Thyroid gland (tissue), 4 donors: Measurements from ENCODE around the gene TSPAN33. TPM values are rescaled to one million over a fixed set of nuclear protein-coding genes. Genes with fewer than 3 reads are reported as not detected.

Experiments used
- DNase-seq, 2 donors: peaks; one replicate each; pipeline ENCODE4 v3.0.0-alpha.2; 2019
- H3K27ac ChIP-seq, 3 donors: fragments of 200-600 bp; sonication (generic); 1 replicate in 2 of 3; 2 replicates in 1 of 3; pipeline ENCODE4 v1.5.1; 2016 to 2019; ENCODE audit warnings: mild to moderate bottlenecking in 1 of 3, moderate library complexity in 1 of 3
- H3K27me3 ChIP-seq: fragments of 200-600 bp; sonication (generic); one replicate; pipeline ENCODE4 v1.5.1; 2019
- H3K36me3 ChIP-seq, 2 donors: fragments of 200-600 bp; sonication (generic); one replicate each; pipeline ENCODE4 v1.5.1; 2016 to 2019
- H3K4me1 ChIP-seq, 2 donors: fragments of 200-600 bp; sonication (generic); one replicate each; pipeline ENCODE4 v1.5.1; 2017 to 2019
- H3K4me3 ChIP-seq, 3 donors: fragments of 200-600 bp; sonication (generic); replicated peaks in 1 of 3; 1 replicate in 2 of 3; 2 replicates in 1 of 3; pipeline ENCODE4 v1.5.1; 2016; ENCODE audit warnings: mild to moderate bottlenecking in 1 of 3
- H3K9me3 ChIP-seq: fragments of 200-600 bp; sonication (generic); one replicate; pipeline ENCODE4 v1.5.1; 2017
- CTCF ChIP-seq, 6 experiments: fragments of 200-600 bp in 3 of 6; fragments of 450-650 bp in 3 of 6; sonication (generic) in 3 of 6; IDR thresholded peaks; one replicate each; pipeline ENCODE4 v1.5.1; 2016 to 2019; ENCODE audit warnings: antibody characterized with exemption in 6 of 6, mild to moderate bottlenecking in 2 of 6, inconsistent platforms in 1 of 6, moderate library complexity in 1 of 6
- POLR2A ChIP-seq, 2 donors: fragments of 450-650 bp; IDR thresholded peaks; one replicate each; pipeline ENCODE4 v1.6.1; 2017; ENCODE audit warnings: antibody characterized with exemption in 2 of 2, mild to moderate bottlenecking in 2 of 2, moderate library complexity in 1 of 2
- WGBS, 2 donors: methylation state at CpG; one replicate each; pipeline ENCODE4 v1.1.5; 2017; 5-methylcytosine and 5-hydroxymethylcytosine counted together
- intact Hi-C: fragments of 100-400 bp; cut with DNase I; formaldehyde crosslinking; loops from one replicate; pipeline ENCODE4 v1.15.1; 2023
- total RNA-seq, 4 donors: library from RNA; depleted of rRNA; stranded (reverse); fragments of >200 nt; gene quantifications; one replicate each; pipeline ENCODE4 v1.2.3, GENCODE V29; 2016

TSPAN33 gene
- total RNA-seq, 4 donors from 2014 or later, result 5.0 to 20.4 (median 10.4) TPM

- 82 to 88% methylated on average over 3 of the region's 3 CpGs for WGBS, 2 donors
Observed at GRCh38 chr7:129147731-129148130, 3.2 kb downstream of the TSPAN33 start.

DNA sequence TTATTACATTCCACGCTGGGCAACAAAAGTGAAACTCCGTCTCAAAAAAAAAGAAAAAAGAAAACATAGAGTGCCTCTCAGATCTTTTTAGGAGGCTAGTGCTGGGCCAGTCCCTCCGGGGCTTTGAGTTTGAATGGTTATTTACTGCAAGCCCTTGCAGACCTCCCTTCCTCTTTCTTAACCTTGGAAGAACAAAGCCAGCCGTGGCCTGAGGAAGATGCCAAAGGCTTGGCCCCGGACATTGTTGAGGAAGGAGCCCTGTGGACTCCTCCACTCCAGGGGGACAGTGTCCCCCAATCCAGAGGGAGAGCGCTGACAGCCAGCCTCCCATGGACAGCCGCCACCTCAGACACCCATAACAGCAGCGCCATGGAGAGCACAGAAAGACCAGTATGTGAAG lies 5.0 kb downstream of the TSPAN33 start:
- TF ChIP-seq CTCF (IDR thresholded peaks at IDR 0.05) (no peak), POLR2A (IDR thresholded peaks at IDR 0.05) (no peak)
- no peak overlapping the region for H3K4me3 ChIP-seq
- no peaks in the 10 kb centered on the region for H3K36me3 ChIP-seq
- no peaks in the 10 kb centered on the region for H3K27me3 ChIP-seq
- H3K4me1 ChIP-seq, result peaks cover 0 to 7% of the 10 kb centered on the region in 2 donors
- intact Hi-C loops, result no loop called here
- DNase-seq, result no peak
- WGBS, 2 donors, result 81 to 90% methylated on average over 8 of the region's 8 CpGs
- H3K9me3 ChIP-seq, result no peaks in the 10 kb centered on the region
- no peak overlapping the region for H3K27ac ChIP-seq

More at GRCh38 chr7:129147731-129148130, 3.2 kb downstream of the TSPAN33 start:
- no peaks in the 10 kb centered on the region for H3K27me3 ChIP-seq
- H3K36me3 ChIP-seq, result no peaks in the 10 kb centered on the region
- H3K27ac ChIP-seq, result no peak overlapping the region
- no peak for DNase-seq
- intact Hi-C loops, result no loop called here
- H3K4me1 ChIP-seq, result peaks cover 0 to 7% of the 10 kb centered on the region in 2 donors
- no peak overlapping the region for H3K4me3 ChIP-seq
- no peak for TF ChIP-seq CTCF (IDR thresholded peaks at IDR 0.05)
- no peak for TF ChIP-seq POLR2A (IDR thresholded peaks at IDR 0.05)
- no peaks in the 10 kb centered on the region for H3K9me3 ChIP-seq

DNA sequence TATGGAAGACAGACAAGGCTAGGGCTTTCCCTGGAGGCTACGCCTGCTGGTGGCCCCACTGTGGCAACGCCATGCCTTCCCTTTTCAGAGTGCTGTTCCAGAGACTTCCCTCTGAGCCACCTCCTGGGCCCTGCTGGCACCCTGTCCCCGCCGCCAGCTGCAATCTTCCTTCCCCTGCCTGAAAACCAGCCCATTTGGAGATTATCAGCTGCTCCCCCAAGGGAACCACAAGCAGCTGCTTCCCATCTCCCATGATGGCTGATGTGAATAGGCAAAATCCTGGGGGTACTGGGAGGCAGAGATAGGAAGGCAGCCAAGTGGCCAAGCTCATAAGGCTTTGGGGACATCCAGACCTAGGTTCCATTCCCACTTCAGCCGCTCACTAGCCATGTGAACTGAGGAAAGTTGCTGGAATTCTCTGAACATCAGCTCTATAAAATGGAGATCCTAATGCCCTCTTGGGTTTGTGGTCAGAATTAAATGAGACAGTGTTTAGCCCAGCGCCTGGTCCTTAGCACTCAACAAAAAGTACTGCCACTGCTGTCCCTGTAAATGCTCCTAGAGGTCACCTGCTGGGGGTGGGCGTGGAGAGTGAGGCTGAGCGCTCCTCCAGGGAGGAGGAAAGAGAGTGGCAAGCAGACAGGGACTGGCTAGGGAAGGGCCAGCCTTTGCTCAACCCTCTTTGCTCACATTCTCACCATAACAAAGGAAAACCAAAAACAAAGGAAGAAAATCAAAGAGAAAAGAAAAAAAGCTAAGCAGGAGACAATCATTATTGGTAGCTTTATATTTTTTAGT lies 5.9 kb downstream of the TSPAN33 start:
- no peak overlapping the region for H3K4me3 ChIP-seq
- no peak overlapping the region for H3K27ac ChIP-seq
- 74 to 93% methylated on average over 6 to 8 of the region's 8 CpGs for WGBS, 2 donors
- TF ChIP-seq CTCF (IDR thresholded peaks at IDR 0.05) (no peak), POLR2A (IDR thresholded peaks at IDR 0.05) (no peak)
- intact Hi-C loops, result no loop called here
- peaks cover 0 to 1% of the 10 kb centered on the region in 2 donors for H3K4me1 ChIP-seq
- no peaks in the 10 kb centered on the region for H3K9me3 ChIP-seq
- no peaks in the 10 kb centered on the region for H3K27me3 ChIP-seq
- H3K36me3 ChIP-seq, result no peaks in the 10 kb centered on the region
- no peak for DNase-seq

- intact Hi-C loops, result no loop called here
- Histone ChIP-seq H3K27ac (no peak overlapping the region), H3K27me3 (no peaks in the 10 kb centered on the region), H3K4me3 (no peak overlapping the region), H3K4me1 (peaks cover 20 to 23% of the 10 kb centered on the region in 2 donors), H3K9me3 (no peaks in the 10 kb centered on the region), H3K36me3 (no peaks in the 10 kb centered on the region)
- TF ChIP-seq CTCF (IDR thresholded peaks at IDR 0.05) (no peak), POLR2A (IDR thresholded peaks at IDR 0.05) (no peak)
- no peak for DNase-seq
- 92 to 94% methylated on average over 9 of the region's 9 CpGs for WGBS, 2 donors
Observed at GRCh38 chr7:129157651-129158050, 13.1 kb downstream of the TSPAN33 start.

- H3K36me3 ChIP-seq, result no peaks in the 10 kb centered on the region
- intact Hi-C loops, result no loop called here
- 76 to 86% methylated on average over 3 of the region's 3 CpGs for WGBS, 2 donors
- no peak for TF ChIP-seq POLR2A (IDR thresholded peaks at IDR 0.05)
- TF ChIP-seq CTCF (IDR thresholded peaks at IDR 0.05), result no peak
- no peak overlapping the region for H3K27ac ChIP-seq
- no peak overlapping the region for H3K4me3 ChIP-seq
- no peaks in the 10 kb centered on the region for H3K27me3 ChIP-seq
- H3K9me3 ChIP-seq, result no peaks in the 10 kb centered on the region
- peaks cover 20 to 23% of the 10 kb centered on the region in 2 donors for H3K4me1 ChIP-seq
- no peak for DNase-seq
Observed at GRCh38 chr7:129159539-129159938, 15.0 kb downstream of the TSPAN33 start.
